B cell (primary cell): ENCODE results near the gene SH3BGRL3. TPM values are rescaled to one million over a fixed set of nuclear protein-coding genes. Genes with fewer than 3 reads are reported as not detected.
A peak's percentile ranks its signal among the peaks of the same experiment; 100 is the strongest.

Experiments used
- ATAC-seq: fragments of 200-7000 bp; cut with Tn5 transposase; one replicate; pipeline ENCODE4 v1.10.0; 2021; ENCODE audit warnings: low read depth, mild to moderate bottlenecking, moderate number of reproducible peaks, moderate library complexity
- CTCF ChIA-PET: fragments of 350-600 bp; sonication (Branson Sonifier 250); formaldehyde crosslinking; loops from one replicate; lab custom pipeline; 2021; ENCODE audit warnings: antibody characterized with exemption, inconsistent platforms; lab: Charles Lee
- POLR2A ChIA-PET: fragments of 350-600 bp; sonication (Branson Sonifier 250); formaldehyde crosslinking; loops from one replicate; lab custom pipeline; 2021; ENCODE audit warnings: antibody characterized with exemption; lab: Charles Lee
- DNase-seq: peaks from one replicate; pipeline ENCODE4 v3.0.0; 2013
- H2AFZ ChIP-seq: 2 replicates; pipeline ENCODE4 v1.6.1; 2012; ENCODE audit warnings: mild to moderate bottlenecking, low read depth, low read length; ENCODE audit not compliant: insufficient read depth, poor library complexity, severe bottlenecking
- H3K27ac ChIP-seq, 2 donors: 1 replicate in 1 of 2; 2 replicates in 1 of 2; pipeline ENCODE4 v1.5.1; 2012 to 2013; ENCODE audit warnings: low read length in 2 of 2, mild to moderate bottlenecking in 2 of 2, moderate library complexity in 1 of 2
- H3K27me3 ChIP-seq, 4 experiments: fragments of 200-600 bp in 1 of 4; sonication (generic) in 1 of 4; replicated peaks in 1 of 4; 1 replicate in 2 of 4; 2 replicates in 2 of 4; pipeline versions ENCODE4 v1.6.1 to v1.7.0; 2013 to 2016; ENCODE audit warnings: low read length in 3 of 4, mild to moderate bottlenecking in 2 of 4, mixed read lengths in 1 of 4, moderate library complexity in 1 of 4; ENCODE audit not compliant: insufficient read depth in 4 of 4, control insufficient read depth in 3 of 4; ENCODE audit errors: control extremely low read depth in 1 of 4
- H3K36me3 ChIP-seq, 2 experiments: replicated peaks in 1 of 2; 1 replicate in 1 of 2; 2 replicates in 1 of 2; pipeline versions ENCODE4 v1.6.1 to v1.7.1; 2013; ENCODE audit warnings: low read length in 1 of 2; ENCODE audit not compliant: insufficient read depth in 2 of 2, control insufficient read depth in 1 of 2; ENCODE audit errors: control extremely low read depth in 1 of 2, extremely low read depth in 1 of 2
- H3K4me1 ChIP-seq, 2 donors: fragments of 200-600 bp in 1 of 2; sonication (generic) in 1 of 2; 1 replicate in 1 of 2; 2 replicates in 1 of 2; pipeline versions ENCODE4 v1.5.1 to v1.6.1; 2013 to 2017; ENCODE audit warnings: low read length in 2 of 2; ENCODE audit not compliant: control insufficient read depth in 2 of 2, insufficient read depth in 2 of 2
- H3K4me2 ChIP-seq: replicated peaks from 2 replicates; pipeline ENCODE3; 2012; ENCODE audit warnings: mild to moderate bottlenecking, low read depth, low read length; ENCODE audit not compliant: poor library complexity, severe bottlenecking
- H3K4me3 ChIP-seq, 5 experiments: fragments of 200-600 bp in 1 of 5; sonication (generic) in 1 of 5; 1 replicate in 3 of 5; 2 replicates in 2 of 5; pipeline versions ENCODE4 v1.5.1 to v1.7.0; 2011 to 2016; ENCODE audit warnings: low read length in 4 of 5, mild to moderate bottlenecking in 4 of 5, low read depth in 2 of 5, control low read depth in 1 of 5, moderate library complexity in 1 of 5; ENCODE audit not compliant: insufficient read depth in 1 of 5; ENCODE audit errors: control extremely low read depth in 1 of 5, extremely low read depth in 1 of 5
- H3K79me2 ChIP-seq: fragments of 200-600 bp; sonication (generic); one replicate; pipeline ENCODE4 v1.6.0; 2016; ENCODE audit warnings: low read length; ENCODE audit not compliant: control insufficient read depth, insufficient read depth
- H3K9ac ChIP-seq: fragments of 200-600 bp; sonication (generic); 2 replicates; pipeline ENCODE4 v1.6.1; 2017; ENCODE audit warnings: mild to moderate bottlenecking, low read length, moderate library complexity
- H3K9me3 ChIP-seq, 3 donors: one replicate each; pipeline versions ENCODE4 v1.6.1 to v1.7.1; 2013; ENCODE audit warnings: low read length in 2 of 3; ENCODE audit not compliant: control insufficient read depth in 2 of 3, insufficient read depth in 1 of 3; ENCODE audit errors: control extremely low read depth in 1 of 3
- H4K20me1 ChIP-seq: 2 replicates; pipeline ENCODE4 v1.6.0; 2012; ENCODE audit warnings: mild to moderate bottlenecking, low read length; ENCODE audit not compliant: insufficient read depth, control insufficient read depth, poor library complexity, severe bottlenecking
- H3K27ac Mint-ChIP-seq: one replicate; pipeline ENCODE4 v1.8.0; 2021; ENCODE audit warnings: mixed read lengths
- H3K27me3 Mint-ChIP-seq: one replicate; pipeline ENCODE4 v1.8.0; 2021; ENCODE audit warnings: mixed read lengths
- H3K4me1 Mint-ChIP-seq: one replicate; pipeline ENCODE4 v1.8.0; 2021; ENCODE audit warnings: mixed read lengths
- H3K4me3 Mint-ChIP-seq: one replicate; pipeline ENCODE4 v1.8.0; 2021; ENCODE audit warnings: mixed read lengths
- H3K9me3 Mint-ChIP-seq: one replicate; pipeline ENCODE4 v1.8.0; 2022; ENCODE audit warnings: mixed read lengths; ENCODE audit not compliant: insufficient read depth
- EZH2 ChIP-seq: IDR thresholded peaks from 2 replicates; pipeline ENCODE4 v1.6.1; 2012; ENCODE audit warnings: borderline replicate concordance, low read depth, mild to moderate bottlenecking, moderate library complexity, low read length; ENCODE audit not compliant: insufficient read depth, poor library complexity, severe bottlenecking
- WGBS: methylation state at CpG from one replicate; pipeline ENCODE4 v1.1.5; 2013; ENCODE audit warnings: missing lambda C conversion rate; ENCODE audit not compliant: insufficient coverage; 5-methylcytosine and 5-hydroxymethylcytosine counted together
- intact Hi-C: fragments of 100-400 bp; cut with micrococcal nuclease; formaldehyde crosslinking; loops from one replicate; pipeline ENCODE4 v1.10.0; 2022
- polyA plus RNA-seq: library from polyadenylated mRNA; depleted of rRNA; stranded (reverse); fragments of >200 nt; gene quantifications from 2 replicates; pipeline ENCODE4 v1.2.3, GENCODE V29; 2012
- total RNA-seq, 2 donors: library from RNA; stranded (reverse); fragments of 120-200 nt in 1 of 2; gene quantifications; 1 replicate in 1 of 2; 2 replicates in 1 of 2; pipeline versions ENCODE4 v1.2.3 to v1.2.4, GENCODE V29; 2013 to 2022
- TF ChIP-seq, protein P1 (sequence below): fragments of 200-600 bp; IDR thresholded peaks from one replicate; pipeline ENCODE4 v1.8.0; 2022; ENCODE audit warnings: antibody characterized with exemption, mild to moderate bottlenecking

Gene SH3BGRL3
- total and polyA plus RNA-seq, 2 donors (not counting 1 experiment from before 2014, with no cell fraction given): 150 to 232 TPM

DNA sequence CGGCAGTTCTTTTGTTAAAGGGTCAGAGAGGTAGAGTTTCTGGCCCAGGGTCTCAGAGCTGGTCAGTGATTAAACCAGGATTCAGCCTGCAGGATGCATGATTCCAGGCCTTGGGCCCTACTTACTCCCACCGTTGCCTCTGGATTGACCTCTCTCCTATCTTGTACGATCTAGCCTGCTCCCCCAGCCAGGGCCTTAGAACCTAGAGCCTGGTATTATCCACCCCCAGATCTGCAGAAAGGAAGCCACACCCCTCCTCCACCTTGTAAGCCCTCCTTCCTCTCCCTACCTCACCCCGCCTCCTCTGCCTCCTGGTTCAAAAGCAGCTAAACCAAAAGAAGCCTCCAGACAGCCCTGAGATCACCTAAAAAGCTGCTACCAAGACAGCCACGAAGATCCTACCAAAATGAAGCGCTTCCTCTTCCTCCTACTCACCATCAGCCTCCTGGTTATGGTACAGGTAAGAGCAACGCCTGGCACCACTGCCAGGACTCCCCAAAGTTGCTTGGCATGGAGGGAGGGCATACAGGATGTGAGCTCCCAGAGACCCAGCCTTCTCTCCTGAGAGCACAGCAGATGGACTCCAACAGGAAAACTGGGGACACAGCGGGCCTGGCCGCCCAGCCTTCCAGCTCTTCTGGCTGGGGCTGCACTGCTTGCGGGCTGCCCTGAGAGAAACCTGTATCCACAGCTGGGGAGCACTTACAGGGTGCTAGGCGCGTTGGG is 37.9 kb downstream of the SH3BGRL3 start, which contains the start of gene CD52:
CD52 (plus strand) TSS at position 347 of the 726 bp plus-strand sequence; CDS start at position 407, 60 bp downstream.
- Histone ChIP-seq H2AFZ (no peak within 1 kb of the TSS), H3K79me2 (peaks cover 76% of the 10 kb centered on the region), H3K4me1 (peaks cover 75 to 78% of the 10 kb centered on the region in 2 donors), H4K20me1 (peaks cover 47% of the 10 kb centered on the region), H3K27me3 (no peaks in the 10 kb centered on the region), H3K36me3 (peaks cover 0 to 39% of the 10 kb centered on the region in 2 experiments), H3K4me2 (peak within 1 kb of the TSS; percentile 73), H3K27ac (peak within 1 kb of the TSS; percentile 67 to 86), H3K4me3 (peak within 1 kb of the TSS; percentile 75 to 95 (median 93)), H3K9ac (peak within 1 kb of the TSS; percentile 85), H3K9me3 (no peaks in the 10 kb centered on the region)
- Mint-ChIP-seq H3K27ac (peak within 1 kb of the TSS; percentile 97), H3K4me3 (peak within 1 kb of the TSS; percentile 89), H3K4me1 (peaks cover 80% of the 10 kb centered on the region), H3K27me3 (no peaks in the 10 kb centered on the region), H3K9me3 (no peaks in the 10 kb centered on the region)
- CTCF ChIA-PET: interaction anchor here (0.8 to 30.0 kb wide), 6 partner anchors 9 to 148 kb away, joined by 3 to 1400 read pairs (median 10); partner anchors contain the start of genes CEP85, SH3BGRL3 and ZNF593
- ATAC-seq: peak; percentile 63
- POLR2A ChIA-PET: interaction anchor here (0.6 to 15.2 kb wide), 7 partner anchors 11 to 413 kb away, joined by 3 to 1239 read pairs (median 8); partner anchors contain the start of genes CEP85, SH3BGRL3 and UBXN11
- no peak for TF ChIP-seq EZH2
- TF ChIP-seq, protein P1, sequence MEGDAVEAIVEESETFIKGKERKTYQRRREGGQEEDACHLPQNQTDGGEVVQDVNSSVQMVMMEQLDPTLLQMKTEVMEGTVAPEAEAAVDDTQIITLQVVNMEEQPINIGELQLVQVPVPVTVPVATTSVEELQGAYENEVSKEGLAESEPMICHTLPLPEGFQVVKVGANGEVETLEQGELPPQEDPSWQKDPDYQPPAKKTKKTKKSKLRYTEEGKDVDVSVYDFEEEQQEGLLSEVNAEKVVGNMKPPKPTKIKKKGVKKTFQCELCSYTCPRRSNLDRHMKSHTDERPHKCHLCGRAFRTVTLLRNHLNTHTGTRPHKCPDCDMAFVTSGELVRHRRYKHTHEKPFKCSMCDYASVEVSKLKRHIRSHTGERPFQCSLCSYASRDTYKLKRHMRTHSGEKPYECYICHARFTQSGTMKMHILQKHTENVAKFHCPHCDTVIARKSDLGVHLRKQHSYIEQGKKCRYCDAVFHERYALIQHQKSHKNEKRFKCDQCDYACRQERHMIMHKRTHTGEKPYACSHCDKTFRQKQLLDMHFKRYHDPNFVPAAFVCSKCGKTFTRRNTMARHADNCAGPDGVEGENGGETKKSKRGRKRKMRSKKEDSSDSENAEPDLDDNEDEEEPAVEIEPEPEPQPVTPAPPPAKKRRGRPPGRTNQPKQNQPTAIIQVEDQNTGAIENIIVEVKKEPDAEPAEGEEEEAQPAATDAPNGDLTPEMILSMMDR: no peak
- intact Hi-C loops: loop anchor here (1.0 to 10.0 kb wide), 4 partner anchors 11 to 155 kb away; partner anchors contain the start of genes DHDDS, HMGN2 and UBXN11
- peak; percentile 69 for DNase-seq
- WGBS: 2% methylated on average over 10 of the region's 12 CpGs
